GM12878 (cell line): ENCODE results near the gene DGKB. TPM values are rescaled to one million over a fixed set of nuclear protein-coding genes. Genes with fewer than 3 reads are reported as not detected.

Experiments used
- ATAC-seq: fragments of 200-7000 bp; cut with Tn5 transposase; 3 replicates; pipeline ENCODE4 v1.9.1; 2020; ENCODE audit warnings: mild to moderate bottlenecking, moderate library complexity
- BruUV-seq: library from RNA; stranded (reverse); fragments of 400-500 nt; replicated peaks from 2 replicates; lab custom pipeline; 2021; lab: Mats Ljungman, UMichigan
- CTCF ChIA-PET: fragments of 300-600 bp; sonication (Branson Sonifier 250); formaldehyde crosslinking; extraction: SDS; loops from one replicate; lab custom pipeline; 2021; ENCODE audit warnings: inconsistent platforms; lab: Yijun Ruan, JAX
- POLR2A ChIA-PET: fragments of 350-600 bp; formaldehyde crosslinking; extraction: SDS; loops from one replicate; lab custom pipeline; 2021; ENCODE audit warnings: inconsistent platforms; lab: Charles Lee
- RAD21 ChIA-PET: fragments of 300-600 bp; sonication (Branson Sonifier 250); formaldehyde crosslinking; loops from one replicate; lab custom pipeline; 2023; ENCODE audit warnings: antibody characterized with exemption; ENCODE audit not compliant: unreplicated experiment; lab: Charles Lee
- SMC1A ChIA-PET: fragments of 300-600 bp; sonication (Branson Sonifier 250); formaldehyde crosslinking; loops from one replicate; lab custom pipeline; 2023; ENCODE audit not compliant: unreplicated experiment, uncharacterized antibody; lab: Charles Lee
- DNase-seq: peaks from one replicate; pipeline ENCODE4 v3.0.0-alpha.2; 2011; ENCODE audit warnings: low read depth, low spot score
- FAIRE-seq: peaks from 3 replicates; lab custom pipeline; 2011; peaks lifted over from hg19 to GRCh38; lab: Jason Lieb, UNC
- H2AFZ ChIP-seq: 2 replicates; pipeline ENCODE4 v1.6.0; 2011; ENCODE audit warnings: low read depth, low read length, control low read depth; ENCODE audit not compliant: control insufficient read depth
- H3K27ac ChIP-seq: 2 replicates; pipeline ENCODE4 v1.5.1; 2011; ENCODE audit warnings: control low read depth; ENCODE audit not compliant: control insufficient read depth, insufficient read depth
- H3K27me3 ChIP-seq, 2 experiments: replicated peaks in 1 of 2; 2 replicates each; pipeline versions ENCODE4 v1.6.0 to v1.6.1; 2011; ENCODE audit warnings: low read length in 1 of 2; ENCODE audit not compliant: control insufficient read depth in 2 of 2, insufficient read depth in 2 of 2
- H3K36me3 ChIP-seq, 2 experiments: 2 replicates each; pipeline ENCODE4 v1.5.1; 2011; ENCODE audit warnings: low read length in 1 of 2; ENCODE audit not compliant: control insufficient read depth in 2 of 2, insufficient read depth in 2 of 2
- H3K4me1 ChIP-seq: 2 replicates; pipeline ENCODE4 v1.6.1; 2011; ENCODE audit warnings: mild to moderate bottlenecking, low read length, moderate library complexity, mixed read lengths; ENCODE audit not compliant: control insufficient read depth, insufficient read depth
- H3K4me2 ChIP-seq: 2 replicates; pipeline ENCODE4 v1.6.0; 2011; ENCODE audit warnings: control low read depth; ENCODE audit not compliant: control insufficient read depth, insufficient read depth
- H3K4me3 ChIP-seq: fragments of 200-600 bp; sonication (generic); 2 replicates; pipeline ENCODE4 v1.5.1; 2016
- H3K79me2 ChIP-seq: 2 replicates; pipeline ENCODE4 v1.6.0; 2011; ENCODE audit warnings: low read length; ENCODE audit not compliant: control insufficient read depth, insufficient read depth
- H3K9ac ChIP-seq: 2 replicates; pipeline ENCODE4 v1.8.0; 2011; ENCODE audit warnings: low read length, control low read depth, mixed read lengths; ENCODE audit not compliant: control insufficient read depth, insufficient read depth
- H3K9me3 ChIP-seq: replicated peaks from 3 replicates; pipeline ENCODE4 v1.5.1; 2011; ENCODE audit warnings: mild to moderate bottlenecking, low read length; ENCODE audit not compliant: control insufficient read depth, insufficient read depth
- H4K20me1 ChIP-seq: 2 replicates; pipeline ENCODE4 v1.6.0; 2011; ENCODE audit not compliant: control insufficient read depth, insufficient read depth
- CREB1 ChIP-seq: IDR thresholded peaks from 2 replicates; pipeline ENCODE4 v1.6.1; 2012; ENCODE audit warnings: low read depth, mild to moderate bottlenecking, inconsistent platforms
- FOS ChIP-seq: IDR thresholded peaks from 3 replicates; pipeline ENCODE4 v1.6.1; 2011; ENCODE audit warnings: borderline replicate concordance; ENCODE audit not compliant: insufficient read length; ENCODE audit errors: extremely low read depth
- IKZF2 ChIP-seq, 2 experiments: fragments of 450-650 bp; IDR thresholded peaks; 2 replicates each; pipeline ENCODE4 v1.6.1; 2017; ENCODE audit warnings: mild to moderate bottlenecking in 2 of 2, moderate library complexity in 2 of 2
- SMC3 ChIP-seq: IDR thresholded peaks from 2 replicates; pipeline ENCODE4 v1.6.1; 2011; ENCODE audit warnings: low read length, improper control_type of control experiment, borderline replicate concordance
- WRNIP1 ChIP-seq: IDR thresholded peaks from 2 replicates; pipeline ENCODE4 v1.6.1; 2011; ENCODE audit warnings: low read depth, low read length, improper control_type of control experiment, borderline replicate concordance
- ZNF217 ChIP-seq: fragments of 450-650 bp; IDR thresholded peaks from 2 replicates; pipeline ENCODE4 v1.6.1; 2017; ENCODE audit warnings: antibody characterized with exemption, mild to moderate bottlenecking
- ZNF24 ChIP-seq: fragments of 450-650 bp; IDR thresholded peaks from 2 replicates; pipeline ENCODE4 v1.6.1; 2017; ENCODE audit warnings: antibody characterized with exemption, mild to moderate bottlenecking
- ZZZ3 ChIP-seq: IDR thresholded peaks from 2 replicates; pipeline ENCODE4 v1.6.1; 2011; ENCODE audit warnings: low read depth; ENCODE audit not compliant: control insufficient read depth, insufficient read length
- WGBS: methylation state at CpG from one replicate; pipeline ENCODE4 v1.1.6; 2016; ENCODE audit warnings: low lambda C conversion rate; ENCODE audit not compliant: insufficient replicate concordance, insufficient coverage; ENCODE audit errors: missing lambda C conversion rate; 5-methylcytosine and 5-hydroxymethylcytosine counted together
- in situ Hi-C: fragments of 300-500 bp; cut with MboI; formaldehyde crosslinking; loops from 9 replicates; pipeline ENCODE4 v1.14.3; 2018; ENCODE audit warnings: mixed read lengths
- intact Hi-C: fragments of 100-400 bp; cut with micrococcal nuclease; formaldehyde crosslinking; loops from one replicate; pipeline ENCODE4 v1.14.2; 2022; ENCODE audit not compliant: unreplicated experiment
- polyA plus RNA-seq, 11 experiments: library from polyadenylated mRNA; depleted of rRNA in 4 of 11; unstranded in 6 of 11; stranded (reverse) in 5 of 11; fragments of >200 nt; fragmentation: Nextera tagmentation in 4 of 11; fragmentation: Illumina TruSeq in 1 of 11; extraction: Ambion mirVana in 4 of 11; extraction: Trizol in 1 of 11; gene quantifications; 1 replicate in 1 of 11; 2 replicates in 10 of 11; pipeline versions ENCODE4 v1.2.1 to v1.2.3, GENCODE V29; 2011 to 2016; ENCODE audit warnings: inconsistent platforms in 2 of 11, missing spikeins in 2 of 11, low read depth in 1 of 11
- total RNA-seq, 4 experiments: library from RNA; depleted of rRNA in 3 of 4; stranded (reverse); fragments of >200 nt in 3 of 4; fragmentation: Illumina TruSeq in 1 of 4; extraction: Trizol in 1 of 4; gene quantifications; 2 replicates each; pipeline versions ENCODE4 v1.2.1 to v1.2.3, GENCODE V29; 2013 to 2021
- TF ChIP-seq, protein P1 (sequence below): IDR thresholded peaks from 2 replicates; pipeline ENCODE4 v1.6.1; 2012; ENCODE audit warnings: low read depth, low read length, improper control_type of control experiment
- TF ChIP-seq, protein P2 (sequence below): fragments of 450-650 bp; IDR thresholded peaks from 2 replicates; pipeline ENCODE4 v1.6.1; 2017; ENCODE audit warnings: antibody characterized with exemption, mild to moderate bottlenecking, moderate library complexity

DGKB gene
- total and polyA plus RNA-seq, 10 of the 15 experiments (the other 5 are each of a cell fraction or from before 2014, with no cell fraction given), result 0.02 to 0.10 (median 0.04) TPM; not detected in 6

DNA sequence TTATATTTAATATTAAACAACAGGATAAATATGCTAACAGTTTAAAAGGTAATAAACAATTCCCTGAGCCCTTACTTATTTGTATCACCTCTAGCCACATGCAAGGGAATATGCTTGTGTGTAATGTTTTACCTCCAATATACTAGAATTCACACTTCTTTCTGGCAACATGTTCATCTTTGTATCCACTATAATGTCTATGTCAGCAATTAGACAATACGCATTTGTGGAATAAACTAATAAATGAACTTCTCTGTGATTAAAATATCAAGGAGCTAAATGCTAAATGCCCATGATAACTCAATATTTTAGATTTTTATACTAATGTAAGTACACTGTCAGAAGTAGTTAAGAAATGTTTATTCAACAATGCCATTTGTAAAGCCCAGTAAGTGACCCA, 350.5 kb downstream of the DGKB start:
- no peak for DNase-seq
- no TSS peak for BruUV-seq
- Histone ChIP-seq H3K4me1 (no peaks in the 10 kb centered on the region), H3K9ac (no peak overlapping the region), H3K4me2 (no peak overlapping the region), H3K79me2 (no peaks in the 10 kb centered on the region), H3K4me3 (no peak overlapping the region), H2AFZ (no peak overlapping the region), H3K36me3 (no peaks in the 10 kb centered on the region), H3K9me3 (no peaks in the 10 kb centered on the region), H3K27ac (no peak overlapping the region), H3K27me3 (no peaks in the 10 kb centered on the region; a peak in 1 of 4 replicates), H4K20me1 (no peaks in the 10 kb centered on the region)
- ATAC-seq, result no peak
- no peak for TF ChIP-seq SMC3
- in situ Hi-C loops, result no loop called here
- FAIRE-seq, result no peak
- intact Hi-C loops, result no loop called here
- CTCF ChIA-PET, result interaction anchor here (1.2 kb wide), 1 partner anchor 14 kb away, joined by 3 read pairs; no protein-coding TSS in a partner anchor
- POLR2A ChIA-PET, result no interaction called here
- SMC1A ChIA-PET, result no interaction called here
- RAD21 ChIA-PET, result no interaction called here
- WGBS, result 84% methylated on average over 1 of the region's 1 CpG

DNA sequence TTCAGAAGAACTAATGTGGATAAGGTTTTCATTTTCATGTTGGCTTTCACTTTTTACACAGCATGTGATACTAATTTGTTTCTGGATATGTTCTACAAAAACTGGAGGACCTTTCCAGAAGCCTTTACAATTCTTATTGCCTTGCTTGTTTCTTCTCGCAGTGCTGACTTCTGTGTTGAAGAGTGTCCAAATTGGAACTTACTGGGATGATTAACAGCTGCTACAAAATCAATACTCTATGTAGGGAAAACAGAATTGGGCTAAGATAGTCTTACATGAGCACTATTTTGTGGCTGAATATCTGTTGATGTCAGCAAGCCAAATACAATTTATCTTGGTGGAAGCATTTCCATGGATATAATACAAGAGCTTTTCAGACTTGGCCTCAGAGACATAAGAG, 351.2 kb downstream of the DGKB start:
- no peak overlapping the region for H3K4me3 ChIP-seq
- H3K36me3 ChIP-seq, result no peaks in the 10 kb centered on the region
- POLR2A ChIA-PET, result no interaction called here
- H2AFZ ChIP-seq, result no peak overlapping the region
- no peak for ATAC-seq
- TF ChIP-seq ZNF24 (no peak), CREB1 (no peak), WRNIP1 (no peak), IKZF2 (IDR thresholded peaks at IDR 0.05) (no peak), FOS (no peak), ZZZ3 (no peak), ZNF217 (no peak)
- TF ChIP-seq, protein P1, sequence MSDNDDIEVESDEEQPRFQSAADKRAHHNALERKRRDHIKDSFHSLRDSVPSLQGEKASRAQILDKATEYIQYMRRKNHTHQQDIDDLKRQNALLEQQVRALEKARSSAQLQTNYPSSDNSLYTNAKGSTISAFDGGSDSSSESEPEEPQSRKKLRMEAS, result no peak
- TF ChIP-seq, protein P2, sequence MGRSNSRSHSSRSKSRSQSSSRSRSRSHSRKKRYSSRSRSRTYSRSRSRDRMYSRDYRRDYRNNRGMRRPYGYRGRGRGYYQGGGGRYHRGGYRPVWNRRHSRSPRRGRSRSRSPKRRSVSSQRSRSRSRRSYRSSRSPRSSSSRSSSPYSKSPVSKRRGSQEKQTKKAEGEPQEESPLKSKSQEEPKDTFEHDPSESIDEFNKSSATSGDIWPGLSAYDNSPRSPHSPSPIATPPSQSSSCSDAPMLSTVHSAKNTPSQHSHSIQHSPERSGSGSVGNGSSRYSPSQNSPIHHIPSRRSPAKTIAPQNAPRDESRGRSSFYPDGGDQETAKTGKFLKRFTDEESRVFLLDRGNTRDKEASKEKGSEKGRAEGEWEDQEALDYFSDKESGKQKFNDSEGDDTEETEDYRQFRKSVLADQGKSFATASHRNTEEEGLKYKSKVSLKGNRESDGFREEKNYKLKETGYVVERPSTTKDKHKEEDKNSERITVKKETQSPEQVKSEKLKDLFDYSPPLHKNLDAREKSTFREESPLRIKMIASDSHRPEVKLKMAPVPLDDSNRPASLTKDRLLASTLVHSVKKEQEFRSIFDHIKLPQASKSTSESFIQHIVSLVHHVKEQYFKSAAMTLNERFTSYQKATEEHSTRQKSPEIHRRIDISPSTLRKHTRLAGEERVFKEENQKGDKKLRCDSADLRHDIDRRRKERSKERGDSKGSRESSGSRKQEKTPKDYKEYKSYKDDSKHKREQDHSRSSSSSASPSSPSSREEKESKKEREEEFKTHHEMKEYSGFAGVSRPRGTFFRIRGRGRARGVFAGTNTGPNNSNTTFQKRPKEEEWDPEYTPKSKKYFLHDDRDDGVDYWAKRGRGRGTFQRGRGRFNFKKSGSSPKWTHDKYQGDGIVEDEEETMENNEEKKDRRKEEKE, result no peak
- TF ChIP-seq, all 136 proteins: peak for 0
- no peaks in the 10 kb centered on the region for H3K79me2 ChIP-seq
- ChIA-PET RAD21 (no interaction called here), CTCF (no interaction called here), SMC1A (no interaction called here)
- intact Hi-C loops (no loop called here), in situ Hi-C loops (no loop called here)
- H3K27me3 ChIP-seq, result no peaks in the 10 kb centered on the region; a peak in 1 of 4 replicates
- DNase-seq (no peak), FAIRE-seq (no peak)
- H3K27ac ChIP-seq, result no peak overlapping the region
- no peak overlapping the region for H3K4me2 ChIP-seq
- no peak overlapping the region for H3K9ac ChIP-seq
- no peaks in the 10 kb centered on the region for H3K9me3 ChIP-seq
- no peaks in the 10 kb centered on the region for H3K4me1 ChIP-seq
- 0% methylated on average over 1 of the region's 1 CpG for WGBS
- no peaks in the 10 kb centered on the region for H4K20me1 ChIP-seq
- BruUV-seq, result no TSS peak
